ENCODE measurements around the gene MSH2.
"Not testable (repeated sequence)": the region's sequence is repeated elsewhere in the genome, so short reads cannot be mapped to it uniquely, and the experiment has no call there.

The MSH2 gene

DNA sequence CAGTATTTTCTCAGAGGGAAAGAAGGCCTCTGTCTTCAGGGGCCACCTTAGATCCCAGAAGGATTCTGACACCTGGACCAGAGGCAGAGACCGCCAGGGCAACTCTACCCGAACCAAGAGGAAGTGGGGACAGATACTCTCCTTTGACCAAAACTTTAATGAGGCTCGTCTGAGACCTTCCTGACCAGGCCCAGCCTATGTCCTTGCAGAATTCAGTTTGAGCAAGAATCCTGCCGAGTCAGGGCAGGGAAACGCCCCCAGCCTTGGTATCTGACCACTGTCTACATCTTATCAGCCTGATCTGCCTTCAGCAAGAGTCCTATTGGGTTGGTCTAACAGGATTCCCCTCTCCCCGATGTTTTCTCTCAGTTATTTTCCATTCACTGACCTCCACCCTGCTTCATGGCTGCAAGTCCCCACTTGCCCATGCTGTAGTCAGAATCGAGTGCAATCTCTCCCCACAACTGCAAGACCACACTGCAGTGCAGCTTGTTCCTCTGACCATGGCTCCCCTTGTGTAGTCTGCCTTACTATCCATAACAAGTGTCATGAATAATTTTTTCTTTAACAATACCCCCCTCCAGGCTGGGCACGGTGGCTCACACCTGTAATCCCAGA lies 95.0 kb downstream of the MSH2 start:
- H3K4me3 ChIP-seq (ENCODE audit: control insufficient read depth, low read depth, low read length), result no peak overlapping the region
- TF ChIP-seq, protein P1, sequence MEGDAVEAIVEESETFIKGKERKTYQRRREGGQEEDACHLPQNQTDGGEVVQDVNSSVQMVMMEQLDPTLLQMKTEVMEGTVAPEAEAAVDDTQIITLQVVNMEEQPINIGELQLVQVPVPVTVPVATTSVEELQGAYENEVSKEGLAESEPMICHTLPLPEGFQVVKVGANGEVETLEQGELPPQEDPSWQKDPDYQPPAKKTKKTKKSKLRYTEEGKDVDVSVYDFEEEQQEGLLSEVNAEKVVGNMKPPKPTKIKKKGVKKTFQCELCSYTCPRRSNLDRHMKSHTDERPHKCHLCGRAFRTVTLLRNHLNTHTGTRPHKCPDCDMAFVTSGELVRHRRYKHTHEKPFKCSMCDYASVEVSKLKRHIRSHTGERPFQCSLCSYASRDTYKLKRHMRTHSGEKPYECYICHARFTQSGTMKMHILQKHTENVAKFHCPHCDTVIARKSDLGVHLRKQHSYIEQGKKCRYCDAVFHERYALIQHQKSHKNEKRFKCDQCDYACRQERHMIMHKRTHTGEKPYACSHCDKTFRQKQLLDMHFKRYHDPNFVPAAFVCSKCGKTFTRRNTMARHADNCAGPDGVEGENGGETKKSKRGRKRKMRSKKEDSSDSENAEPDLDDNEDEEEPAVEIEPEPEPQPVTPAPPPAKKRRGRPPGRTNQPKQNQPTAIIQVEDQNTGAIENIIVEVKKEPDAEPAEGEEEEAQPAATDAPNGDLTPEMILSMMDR (conservative IDR thresholded peaks at IDR 0.05; ENCODE audit: control insufficient read depth, insufficient read depth, low read depth, low read length), result no peak
- no peak for DNase-seq (ENCODE audit: low read depth)

- TF ChIP-seq, protein P1 (conservative IDR thresholded peaks at IDR 0.05; ENCODE audit: control insufficient read depth, insufficient read depth, low read depth, low read length), result no peak
- H3K4me3 ChIP-seq (ENCODE audit: control insufficient read depth, low read depth, low read length), result no peak overlapping the region
- DNase-seq (ENCODE audit: low read depth), result no peak
Observed at GRCh38 chr2:47499093-47499492, 96.1 kb downstream of the MSH2 start.

DNA sequence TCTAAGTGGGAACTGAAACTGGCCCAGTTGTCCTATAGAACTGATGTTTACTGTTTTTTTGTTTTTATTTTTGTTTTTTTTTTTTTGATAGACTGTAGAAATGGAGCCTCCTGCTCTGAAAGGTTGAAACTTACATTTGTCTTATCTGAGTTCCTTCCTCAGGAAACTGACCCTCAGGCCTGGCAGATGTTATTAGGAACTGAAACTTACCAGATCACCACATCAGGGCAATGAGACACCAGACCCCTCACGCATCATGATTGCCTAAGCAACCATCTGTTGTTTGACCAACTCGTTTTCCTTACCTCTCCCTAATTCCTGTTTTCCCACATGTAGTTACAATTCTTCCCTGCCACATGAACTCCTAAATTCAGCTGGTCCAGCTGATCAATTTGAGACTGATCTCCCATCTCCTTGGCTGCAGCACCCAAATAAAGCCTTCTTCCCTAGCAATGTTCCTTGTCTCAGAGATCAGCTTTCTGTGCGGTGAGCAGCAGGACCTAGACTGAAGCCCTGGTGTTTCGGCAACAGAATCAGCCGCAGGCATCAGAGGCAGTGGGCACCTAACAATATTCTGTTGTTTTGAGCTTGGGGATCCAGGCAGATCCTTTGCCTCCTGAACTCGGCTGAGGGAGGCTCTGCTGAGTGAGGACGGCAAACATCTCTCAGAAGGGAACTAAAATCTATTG lies 96.8 kb downstream of the MSH2 start:
- TF ChIP-seq, protein P1 (conservative IDR thresholded peaks at IDR 0.05; ENCODE audit: control insufficient read depth, insufficient read depth, low read depth, low read length), result no peak
- DNase-seq (ENCODE audit: low read depth), result no peak
- H3K4me3 ChIP-seq (ENCODE audit: control insufficient read depth, low read depth, low read length), result no peak overlapping the region

DNA sequence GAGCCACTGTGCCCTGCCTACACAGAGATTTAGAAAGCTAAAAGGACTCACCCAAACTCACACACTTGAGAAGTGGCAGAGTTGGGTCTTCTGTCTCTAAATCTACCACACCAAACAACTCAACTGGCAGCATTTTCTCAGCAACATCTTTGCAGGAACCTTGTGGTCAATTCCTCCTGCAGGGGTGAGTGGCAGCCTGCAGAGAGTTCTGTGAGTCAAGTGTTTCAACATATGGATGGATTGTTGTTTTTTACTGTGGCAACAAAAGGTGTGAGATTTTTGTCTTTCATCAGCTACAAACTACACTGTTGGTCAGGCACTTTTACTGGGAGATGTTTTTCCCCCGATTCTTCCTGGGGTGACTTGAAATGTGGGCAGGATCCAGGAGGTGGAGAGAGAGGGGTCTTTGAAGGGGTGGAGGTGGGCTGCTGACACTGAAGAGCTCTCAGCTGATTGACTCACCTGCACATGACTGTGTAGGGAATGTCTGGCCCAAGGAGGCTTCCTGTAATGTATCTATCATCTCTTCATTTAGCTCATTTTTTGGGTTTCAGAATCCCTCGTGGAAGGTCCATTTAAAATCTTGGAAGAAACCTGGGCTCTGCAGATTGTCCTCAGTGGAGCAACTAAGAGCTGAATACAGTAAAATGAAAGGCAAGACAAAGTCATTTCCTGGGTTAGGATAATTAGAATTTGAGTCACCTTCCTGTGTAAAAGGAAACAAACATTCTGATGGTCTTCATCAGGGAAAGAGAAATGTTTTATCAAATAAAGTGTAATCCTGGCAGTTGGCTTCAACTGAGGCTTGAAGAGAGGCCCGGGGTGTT lies 98.6 kb downstream of the MSH2 start:
- TF ChIP-seq, protein P1 (conservative IDR thresholded peaks at IDR 0.05; ENCODE audit: control insufficient read depth, insufficient read depth, low read depth, low read length), result no peak
- no peak overlapping the region for H3K4me3 ChIP-seq (ENCODE audit: control insufficient read depth, low read depth, low read length)
- peak; percentile 64 for DNase-seq (ENCODE audit: low read depth)

- not testable (repeated sequence) for DNase-seq (ENCODE audit: low read depth); H3K4me3 ChIP-seq (ENCODE audit: control insufficient read depth, low read depth, low read length)
Observed at GRCh38 chr2:47502498-47502897, 99.5 kb downstream of the MSH2 start.

GRCh38 chr2:47503481-47504070 lies 100.6 kb downstream of the MSH2 start:
- H3K4me3 ChIP-seq (ENCODE audit: control insufficient read depth, low read depth, low read length), result no peak overlapping the region
- TF ChIP-seq, protein P1 (conservative IDR thresholded peaks at IDR 0.05; ENCODE audit: control insufficient read depth, insufficient read depth, low read depth, low read length), result no peak
- no peak for DNase-seq (ENCODE audit: low read depth)

Measured in fibroblast of mammary gland (primary cell).